Measurements from ENCODE around the gene LTF.
A peak's percentile ranks its signal among the peaks of the same experiment; 100 is the strongest.

The LTF gene

DNA sequence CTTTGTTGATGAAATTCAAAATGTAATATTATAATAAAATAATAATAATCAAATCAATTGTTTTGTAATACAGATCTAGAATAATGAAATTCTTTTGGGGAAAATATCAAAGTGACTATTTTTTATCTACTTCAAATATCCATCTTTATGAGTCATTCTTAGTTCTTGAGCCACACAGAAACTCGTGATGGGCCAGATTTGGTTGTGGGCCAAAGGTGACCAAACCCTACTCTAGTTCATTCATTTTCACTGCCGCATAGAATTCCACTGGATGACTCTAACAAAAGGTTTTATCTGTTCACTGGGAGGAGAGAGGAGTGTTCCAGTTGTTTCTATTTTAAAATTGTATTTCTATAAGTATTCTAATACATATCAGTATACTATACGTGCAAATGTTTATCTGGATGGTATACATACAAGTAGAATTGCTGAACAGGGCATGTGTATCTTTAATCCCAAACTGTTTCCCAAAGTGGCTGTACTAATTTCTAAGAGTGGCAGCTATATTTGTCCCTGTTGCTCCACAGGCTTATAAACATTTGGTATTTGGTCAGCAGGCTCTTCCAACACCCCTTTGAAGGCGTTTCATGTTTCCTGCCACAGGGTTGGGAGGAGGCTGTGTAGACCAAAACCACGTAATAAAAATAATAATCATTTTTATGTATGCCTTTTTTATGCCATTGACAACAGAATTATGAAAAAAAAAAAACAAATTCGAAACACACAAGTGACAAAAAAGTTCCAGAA is 25.8 kb upstream of the LTF start:
- Histone ChIP-seq H3K27ac (replicated peaks; ENCODE audit: low read length) (no peak overlapping the region), H4K91ac (ENCODE audit: low read depth, low read length, poor library complexity) (no peak overlapping the region), H3K23ac (ENCODE audit: low read depth, low read length, poor library complexity) (no peak overlapping the region), H3K4ac (ENCODE audit: low read length) (no peak overlapping the region), H2AK5ac (ENCODE audit: low read depth, low read length) (no peak overlapping the region), H3K9ac (ENCODE audit: low read depth, low read length, poor library complexity) (no peak overlapping the region), H3K14ac (ENCODE audit: low read length) (no peak overlapping the region), H4K8ac (ENCODE audit: low read depth, low read length) (no peak overlapping the region), H2BK120ac (ENCODE audit: low read depth, low read length) (no peak overlapping the region), H2BK12ac (ENCODE audit: low read length) (no peak overlapping the region), H2BK15ac (ENCODE audit: low read length) (no peak overlapping the region), H3K27me3 (ENCODE audit: control insufficient read depth in 3 of 3, insufficient read depth in 3 of 3, low read depth in 1 of 3, low read length in 3 of 3) (no peaks in the 10 kb centered on the region), H3K18ac (ENCODE audit: low read length) (no peak overlapping the region), H3K4me2 (ENCODE audit: insufficient read depth, low read length, poor library complexity, severe bottlenecking) (no peak overlapping the region), H3K4me3 (ENCODE audit: low read length in 2 of 2) (no peak overlapping the region), H2AFZ (ENCODE audit: low read length) (no peak overlapping the region), H3K79me1 (ENCODE audit: low read depth, low read length) (no peaks in the 10 kb centered on the region), H2BK5ac (ENCODE audit: low read length) (no peak overlapping the region), H3K4me1 (ENCODE audit: control insufficient read depth in 2 of 2, insufficient read depth in 1 of 2, low read depth in 1 of 2, low read length in 2 of 2) (peaks cover 0 to 2% of the 10 kb centered on the region in 2 donors), H3K9me3 (replicated peaks in 1 of 2; ENCODE audit: control insufficient read depth in 2 of 2, insufficient read depth in 1 of 2, low read depth in 1 of 2, low read length in 2 of 2) (no peaks in the 10 kb centered on the region), H3K36me3 (replicated peaks in 1 of 2; ENCODE audit: control insufficient read depth in 2 of 2, insufficient read depth in 2 of 2, low read length in 2 of 2) (no peaks in the 10 kb centered on the region)
- DNase-seq (ENCODE audit: low spot score), result no peak
- WGBS, 2 donors (ENCODE audit: extremely low coverage in 2 of 2, insufficient read length in 2 of 2, insufficient replicate concordance in 1 of 2), result no CpG with 5 or more reads among the region's 6 CpGs

DNA sequence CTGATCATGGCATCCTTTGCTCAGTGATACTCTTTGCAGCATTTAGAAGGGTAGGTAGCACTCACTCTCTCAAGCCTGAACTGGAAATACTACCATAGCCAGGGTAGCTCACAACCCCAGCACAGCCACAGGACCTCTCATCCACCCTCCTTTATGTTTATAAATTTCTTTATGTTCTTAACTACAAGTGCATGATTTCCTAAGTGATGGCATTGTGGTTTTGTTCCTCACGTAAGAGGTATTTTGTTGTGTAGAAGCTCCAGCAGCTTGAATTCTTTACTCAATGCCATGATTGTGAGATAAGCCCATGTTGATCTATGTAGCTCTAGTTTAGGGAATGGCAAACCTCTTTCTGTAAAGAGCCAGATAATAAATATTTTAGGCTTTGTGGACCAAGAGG is 25.2 kb upstream of the LTF start:
- no peak overlapping the region for H3K18ac ChIP-seq (ENCODE audit: low read length)
- DNase-seq (ENCODE audit: low spot score), result no peak
- H3K4ac ChIP-seq (ENCODE audit: low read length), result no peak overlapping the region
- H3K4me1 ChIP-seq (ENCODE audit: control insufficient read depth in 2 of 2, insufficient read depth in 1 of 2, low read depth in 1 of 2, low read length in 2 of 2), result peaks cover 0 to 3% of the 10 kb centered on the region in 2 donors
- no peak overlapping the region for H3K4me2 ChIP-seq (ENCODE audit: insufficient read depth, low read length, poor library complexity, severe bottlenecking)
- H2BK12ac ChIP-seq (ENCODE audit: low read length), result no peak overlapping the region
- H2AFZ ChIP-seq (ENCODE audit: low read length), result no peak overlapping the region
- H3K9ac ChIP-seq (ENCODE audit: low read depth, low read length, poor library complexity), result no peak overlapping the region
- H4K91ac ChIP-seq (ENCODE audit: low read depth, low read length, poor library complexity), result no peak overlapping the region
- no peak overlapping the region for H3K27ac ChIP-seq (replicated peaks; ENCODE audit: low read length)
- H3K27me3 ChIP-seq (ENCODE audit: control insufficient read depth in 3 of 3, insufficient read depth in 3 of 3, low read depth in 1 of 3, low read length in 3 of 3), result no peaks in the 10 kb centered on the region
- no CpG with 5 or more reads among the region's 1 CpG for WGBS, 2 donors (ENCODE audit: extremely low coverage in 2 of 2, insufficient read length in 2 of 2, insufficient replicate concordance in 1 of 2)
- no peak overlapping the region for H2AK5ac ChIP-seq (ENCODE audit: low read depth, low read length)
- no peak overlapping the region for H4K8ac ChIP-seq (ENCODE audit: low read depth, low read length)
- H3K36me3 ChIP-seq (replicated peaks in 1 of 2; ENCODE audit: control insufficient read depth in 2 of 2, insufficient read depth in 2 of 2, low read length in 2 of 2), result no peaks in the 10 kb centered on the region
- no peak overlapping the region for H2BK120ac ChIP-seq (ENCODE audit: low read depth, low read length)
- no peak overlapping the region for H2BK15ac ChIP-seq (ENCODE audit: low read length)
- no peaks in the 10 kb centered on the region for H3K9me3 ChIP-seq (replicated peaks in 1 of 2; ENCODE audit: control insufficient read depth in 2 of 2, insufficient read depth in 1 of 2, low read depth in 1 of 2, low read length in 2 of 2)
- no peak overlapping the region for H3K23ac ChIP-seq (ENCODE audit: low read depth, low read length, poor library complexity)
- H2BK5ac ChIP-seq (ENCODE audit: low read length), result no peak overlapping the region
- no peak overlapping the region for H3K4me3 ChIP-seq (ENCODE audit: low read length in 2 of 2)
- H3K79me1 ChIP-seq (ENCODE audit: low read depth, low read length), result no peaks in the 10 kb centered on the region
- H3K14ac ChIP-seq (ENCODE audit: low read length), result no peak overlapping the region

DNA sequence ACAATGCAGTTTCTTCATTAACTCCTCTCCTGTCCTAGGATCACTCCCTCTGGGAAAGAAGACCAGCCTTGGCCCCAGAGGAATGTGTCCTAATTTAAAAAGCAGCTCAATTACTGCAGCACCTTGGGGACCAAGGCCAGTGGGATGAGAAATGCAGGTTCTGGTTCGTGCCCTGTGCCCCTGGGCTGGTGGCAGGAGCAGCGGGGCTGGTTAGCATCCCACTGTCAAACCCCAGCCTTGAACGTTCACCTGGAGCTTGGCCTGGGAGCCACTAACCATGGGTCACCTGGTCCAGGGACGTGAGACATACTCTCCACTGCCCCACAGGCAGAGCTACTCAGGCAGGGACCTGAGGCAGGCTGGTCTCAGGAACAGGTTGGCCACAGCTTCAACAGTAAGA is 24.7 kb upstream of the LTF start:
- no CpG with 5 or more reads among the region's 4 CpGs for WGBS, 2 donors (ENCODE audit: extremely low coverage in 2 of 2, insufficient read length in 2 of 2, insufficient replicate concordance in 1 of 2)
- Histone ChIP-seq H3K27ac (replicated peaks; ENCODE audit: low read length) (no peak overlapping the region), H2AFZ (ENCODE audit: low read length) (peak overlapping the region; percentile 68), H3K4me2 (ENCODE audit: insufficient read depth, low read length, poor library complexity, severe bottlenecking) (no peak overlapping the region), H3K27me3 (ENCODE audit: control insufficient read depth in 3 of 3, insufficient read depth in 3 of 3, low read depth in 1 of 3, low read length in 3 of 3) (no peaks in the 10 kb centered on the region), H3K18ac (ENCODE audit: low read length) (no peak overlapping the region), H2AK5ac (ENCODE audit: low read depth, low read length) (no peak overlapping the region), H3K23ac (ENCODE audit: low read depth, low read length, poor library complexity) (no peak overlapping the region), H3K14ac (ENCODE audit: low read length) (no peak overlapping the region), H3K9me3 (replicated peaks in 1 of 2; ENCODE audit: control insufficient read depth in 2 of 2, insufficient read depth in 1 of 2, low read depth in 1 of 2, low read length in 2 of 2) (no peaks in the 10 kb centered on the region), H3K4ac (ENCODE audit: low read length) (no peak overlapping the region), H3K4me3 (ENCODE audit: low read length in 2 of 2) (no peak overlapping the region), H3K4me1 (ENCODE audit: control insufficient read depth in 2 of 2, insufficient read depth in 1 of 2, low read depth in 1 of 2, low read length in 2 of 2) (peaks cover 0 to 3% of the 10 kb centered on the region in 2 donors), H3K36me3 (replicated peaks in 1 of 2; ENCODE audit: control insufficient read depth in 2 of 2, insufficient read depth in 2 of 2, low read length in 2 of 2) (no peaks in the 10 kb centered on the region), H2BK120ac (ENCODE audit: low read depth, low read length) (no peak overlapping the region), H2BK5ac (ENCODE audit: low read length) (no peak overlapping the region), H4K8ac (ENCODE audit: low read depth, low read length) (no peak overlapping the region), H3K79me1 (ENCODE audit: low read depth, low read length) (no peaks in the 10 kb centered on the region), H3K9ac (ENCODE audit: low read depth, low read length, poor library complexity) (no peak overlapping the region), H2BK12ac (ENCODE audit: low read length) (peak overlapping the region; percentile 51), H4K91ac (ENCODE audit: low read depth, low read length, poor library complexity) (no peak overlapping the region), H2BK15ac (ENCODE audit: low read length) (no peak overlapping the region)
- no peak for DNase-seq (ENCODE audit: low spot score)

DNA sequence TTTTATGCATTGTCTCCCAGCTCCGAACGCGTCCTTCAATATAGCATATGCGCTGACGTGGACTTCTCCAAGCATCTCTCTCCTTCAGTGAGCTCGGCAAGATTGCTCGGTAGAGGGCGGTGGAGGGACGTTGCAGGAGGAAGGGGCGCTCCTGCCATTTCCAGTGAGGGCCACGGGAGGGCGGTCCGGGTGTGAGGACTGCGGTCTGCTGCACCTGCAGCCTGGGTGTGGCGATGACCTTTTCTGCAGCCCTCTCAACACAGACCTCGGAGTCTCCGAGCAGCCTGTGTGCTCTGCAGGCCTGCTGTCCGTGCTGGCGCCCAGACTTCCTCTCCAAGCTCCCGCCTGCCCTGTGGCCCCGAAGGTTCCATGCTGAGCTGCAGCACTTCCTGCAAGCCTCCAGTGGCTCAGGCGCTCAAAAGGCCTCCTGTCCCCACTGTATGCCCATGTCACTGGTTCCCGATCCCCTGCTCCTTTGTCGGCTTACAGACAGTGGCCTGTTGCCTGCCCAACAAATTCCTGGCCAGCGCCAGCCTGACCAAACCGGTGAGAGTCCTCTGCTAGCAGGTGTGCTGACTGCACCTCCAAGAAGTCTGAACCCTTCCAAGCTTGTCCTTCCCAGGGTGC is 24.1 kb upstream of the LTF start:
- Histone ChIP-seq H3K23ac (ENCODE audit: low read depth, low read length, poor library complexity) (peak overlapping the region; percentile 76), H3K4me2 (ENCODE audit: insufficient read depth, low read length, poor library complexity, severe bottlenecking) (peak overlapping the region; percentile 24), H3K36me3 (replicated peaks in 1 of 2; ENCODE audit: control insufficient read depth in 2 of 2, insufficient read depth in 2 of 2, low read length in 2 of 2) (no peaks in the 10 kb centered on the region), H3K4me3 (ENCODE audit: low read length in 2 of 2) (no peak overlapping the region), H2BK12ac (ENCODE audit: low read length) (no peak overlapping the region), H2BK15ac (ENCODE audit: low read length) (no peak overlapping the region), H3K27me3 (ENCODE audit: control insufficient read depth in 3 of 3, insufficient read depth in 3 of 3, low read depth in 1 of 3, low read length in 3 of 3) (no peaks in the 10 kb centered on the region), H4K8ac (ENCODE audit: low read depth, low read length) (no peak overlapping the region), H2BK5ac (ENCODE audit: low read length) (no peak overlapping the region), H3K9me3 (replicated peaks in 1 of 2; ENCODE audit: control insufficient read depth in 2 of 2, insufficient read depth in 1 of 2, low read depth in 1 of 2, low read length in 2 of 2) (no peaks in the 10 kb centered on the region), H3K27ac (replicated peaks; ENCODE audit: low read length) (no peak overlapping the region), H2AK5ac (ENCODE audit: low read depth, low read length) (no peak overlapping the region), H4K91ac (ENCODE audit: low read depth, low read length, poor library complexity) (no peak overlapping the region), H3K79me1 (ENCODE audit: low read depth, low read length) (no peaks in the 10 kb centered on the region), H3K14ac (ENCODE audit: low read length) (no peak overlapping the region), H2BK120ac (ENCODE audit: low read depth, low read length) (no peak overlapping the region), H3K4ac (ENCODE audit: low read length) (no peak overlapping the region), H3K9ac (ENCODE audit: low read depth, low read length, poor library complexity) (no peak overlapping the region), H3K18ac (ENCODE audit: low read length) (peak overlapping the region; percentile 73), H2AFZ (ENCODE audit: low read length) (peak overlapping the region; percentile 68), H3K4me1 (ENCODE audit: control insufficient read depth in 2 of 2, insufficient read depth in 1 of 2, low read depth in 1 of 2, low read length in 2 of 2) (peaks cover 0 to 3% of the 10 kb centered on the region in 2 donors)
- DNase-seq (ENCODE audit: low spot score), result peak; percentile 81
- WGBS, 2 donors (ENCODE audit: extremely low coverage in 2 of 2, insufficient read length in 2 of 2, insufficient replicate concordance in 1 of 2), result no CpG with 5 or more reads among the region's 26 CpGs

Data from neuronal stem cell (in vitro differentiated cells).